GM18520 (cell line): Measurements from ENCODE around the gene ENTPD7.
"Not testable (repeated sequence)": the region's sequence is repeated elsewhere in the genome, so short reads cannot be mapped to it uniquely, and the experiment has no call there.

Source experiments
- ATAC-seq: cut with Tn5 transposase; IDR thresholded peaks from one replicate; pipeline ENCODE4 v1.9.1; 2021; ENCODE audit not compliant: unreplicated experiment

The ENTPD7 gene

DNA sequence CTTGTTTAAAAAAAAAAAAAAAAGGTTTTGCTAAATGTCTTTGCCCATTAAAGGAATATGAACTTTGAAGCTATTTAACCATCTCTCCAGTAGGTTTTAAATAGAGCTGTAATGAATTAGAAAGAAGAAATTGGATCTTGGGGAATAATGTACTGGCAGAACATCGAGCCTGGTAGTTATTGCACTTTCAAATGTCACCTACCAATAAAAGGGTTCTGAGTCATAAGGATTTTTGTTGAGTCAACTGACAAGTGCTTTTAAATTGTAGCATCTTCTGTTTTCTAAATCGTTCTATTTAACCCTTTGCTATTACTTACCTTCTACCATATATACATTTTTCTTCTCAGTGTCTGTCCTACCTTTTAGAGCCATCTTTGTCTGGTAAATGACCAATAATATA, 83.4 kb downstream of the ENTPD7 start:
- no peak for ATAC-seq

GRCh38 chr10:99743841-99744240, 84.5 kb downstream of the ENTPD7 start:
- no peak for ATAC-seq

DNA sequence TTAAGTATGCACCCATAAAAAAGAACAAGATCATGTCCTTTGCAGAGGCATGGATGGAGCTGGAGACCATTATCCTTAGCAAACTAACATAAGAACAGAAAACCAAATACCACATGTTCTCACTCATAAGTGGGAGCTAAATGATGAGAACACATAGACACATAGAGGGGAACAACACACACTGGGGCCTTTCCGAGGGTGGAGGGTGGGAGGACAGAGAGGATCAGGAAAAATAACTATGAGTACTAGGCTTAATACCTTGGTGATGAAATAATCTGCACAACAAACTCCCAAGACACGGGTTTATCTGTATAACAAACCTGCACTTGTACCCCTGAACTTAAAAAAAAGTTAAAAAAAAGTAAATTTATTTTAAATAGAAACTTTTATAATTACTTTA, 86.9 kb downstream of the ENTPD7 start:
- ATAC-seq: not testable (repeated sequence)

DNA sequence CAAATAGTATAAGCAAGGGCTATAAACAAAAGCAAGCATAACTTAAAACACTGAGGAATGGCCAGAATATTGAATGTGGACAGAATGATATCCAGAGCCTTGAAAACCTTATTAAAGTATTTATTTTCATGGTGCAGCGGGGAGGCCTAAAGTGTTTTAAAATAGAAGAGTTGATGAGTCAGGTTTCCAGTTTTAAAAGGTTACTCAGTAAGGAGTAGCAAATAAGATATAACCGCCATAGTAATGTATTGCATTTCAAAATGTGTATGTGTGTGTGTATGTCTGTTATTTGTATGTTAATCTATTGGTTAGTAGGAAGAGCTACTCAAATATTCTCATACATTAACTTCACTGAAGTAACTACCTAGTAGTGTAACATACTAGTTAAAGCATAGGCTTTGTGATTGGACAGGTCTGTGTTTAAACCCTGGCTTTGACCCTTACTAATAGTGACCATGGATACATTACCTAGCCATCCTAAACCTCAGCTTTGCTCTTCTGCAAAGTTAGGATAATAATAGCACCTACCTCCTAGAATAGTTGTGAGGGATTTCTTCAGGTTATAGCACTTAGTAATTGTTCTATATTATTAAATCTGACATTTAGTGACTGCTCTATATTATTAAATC, 89.6 kb downstream of the ENTPD7 start:
- ATAC-seq: no peak

- no peak for ATAC-seq
These were observed 91.3 kb downstream of the ENTPD7 start for GRCh38 chr10:99750641-99751040.

GRCh38 chr10:99754670-99755069, 95.4 kb downstream of the ENTPD7 start:
- no peak for ATAC-seq
